SKM-1 treated with dmso at 0.1 percent for 144 hours (cell line): ENCODE measurements around the gene ZNF718.
"Not testable (repeated sequence)": the region's sequence is repeated elsewhere in the genome, so short reads cannot be mapped to it uniquely, and the experiment has no call there.

Experiments
- DNase-seq: peaks from one replicate; lab custom pipeline; 2025; ENCODE audit not compliant: unreplicated experiment; lab: John Stamatoyannopoulos, UW

ZNF718 gene

GRCh38 chr4:147233-147632 lies 22.9 kb downstream of the ZNF718 start:
- no peak for DNase-seq

- DNase-seq = no peak
Observed at GRCh38 chr4:161496-162284, 37.4 kb downstream of the ZNF718 start.

- DNase-seq = not testable (repeated sequence)
Observed at GRCh38 chr4:169640-170039, 45.3 kb downstream of the ZNF718 start.

- not testable (repeated sequence) for DNase-seq
Observed at GRCh38 chr4:171318-171717, 47.0 kb downstream of the ZNF718 start.

GRCh38 chr4:173666-174314 lies 49.5 kb downstream of the ZNF718 start:
- DNase-seq = no peak

- DNase-seq = no peak
Observed at GRCh38 chr4:175986-176385, 51.7 kb downstream of the ZNF718 start.

GRCh38 chr4:176995-177394 lies 52.7 kb downstream of the ZNF718 start:
- DNase-seq = no peak

- DNase-seq = not testable (repeated sequence)
Observed at GRCh38 chr4:182225-182624, 57.9 kb downstream of the ZNF718 start.

- no peak for DNase-seq
Observed at GRCh38 chr4:188091-188490, 63.8 kb downstream of the ZNF718 start.

GRCh38 chr4:195159-195558 lies 70.9 kb downstream of the ZNF718 start:
- peak; percentile 91 for DNase-seq

GRCh38 chr4:200936-201335 lies 76.6 kb downstream of the ZNF718 start:
- no peak for DNase-seq

GRCh38 chr4:202822-203221 lies 78.5 kb downstream of the ZNF718 start:
- DNase-seq = not testable (repeated sequence)

GRCh38 chr4:205097-205756 lies 80.9 kb downstream of the ZNF718 start:
- DNase-seq = no peak

- DNase-seq = no peak
Observed at GRCh38 chr4:206054-206453, 81.8 kb downstream of the ZNF718 start.

GRCh38 chr4:208416-209096 lies 84.3 kb downstream of the ZNF718 start:
- DNase-seq = peak; percentile 65

GRCh38 chr4:211033-211511 lies 86.8 kb downstream of the ZNF718 start:
- DNase-seq = peak; percentile 64

- no peak for DNase-seq
Observed at GRCh38 chr4:212438-213188, 88.3 kb downstream of the ZNF718 start.

- DNase-seq = not testable (repeated sequence)
Observed at GRCh38 chr4:213189-213535, 88.9 kb downstream of the ZNF718 start.
